ENCODE results near the gene TCF12. TPM values are rescaled to one million over a fixed set of nuclear protein-coding genes. Genes with fewer than 3 reads are reported as not detected.

The TCF12 gene
- polyA plus RNA-seq, 1 donor (not counting 4 experiments of a cell fraction or from before 2014, with no cell fraction given), result 48.3 TPM

DNA sequence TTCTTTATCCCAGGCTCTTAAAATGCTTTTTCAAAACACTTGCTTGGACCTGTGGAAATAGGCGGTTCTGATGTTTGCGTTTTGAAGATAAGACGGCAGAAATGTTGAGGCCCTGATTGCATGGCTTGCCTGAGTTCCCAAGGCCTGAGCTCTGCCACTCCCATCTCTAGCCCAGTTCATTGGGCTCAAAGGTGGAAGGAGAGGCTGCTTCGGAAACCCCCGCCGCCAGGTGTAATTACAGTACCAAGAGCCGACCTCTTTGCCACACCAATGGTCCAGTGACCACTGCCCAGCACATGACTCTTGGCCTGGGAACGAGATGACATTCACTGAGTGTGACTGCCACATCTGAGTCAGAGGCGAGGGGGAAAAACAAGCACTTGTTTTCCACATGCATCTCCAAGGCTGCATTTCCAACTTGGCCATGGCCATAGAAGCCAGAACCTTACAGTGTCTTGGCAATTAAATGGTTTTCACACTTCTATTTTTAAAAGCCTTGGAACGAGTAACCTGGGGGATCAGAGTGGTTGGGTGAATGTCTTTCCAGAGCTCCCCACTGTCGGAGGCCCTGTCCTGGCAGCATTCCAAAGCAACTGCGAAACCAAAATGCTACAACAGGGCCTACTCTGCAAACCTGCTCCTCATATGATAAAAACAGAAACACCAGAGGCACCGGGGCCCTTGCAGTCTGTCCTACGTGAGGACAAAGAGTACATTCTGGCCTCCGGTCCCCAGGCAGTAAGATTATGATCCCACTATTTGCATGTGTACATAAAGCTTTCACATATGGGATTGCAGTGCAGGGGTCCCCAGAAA lies 394.1 kb downstream of the TCF12 start:
- dilution Hi-C loops (cut with MboI; ENCODE audit: extremely low pct_ligation_motif_present, low sequenced_read_pairs), result no loop called here
- H2AFZ ChIP-seq (ENCODE audit: control insufficient read depth, low read length), result no peak overlapping the region
- no peak for FAIRE-seq

DNA sequence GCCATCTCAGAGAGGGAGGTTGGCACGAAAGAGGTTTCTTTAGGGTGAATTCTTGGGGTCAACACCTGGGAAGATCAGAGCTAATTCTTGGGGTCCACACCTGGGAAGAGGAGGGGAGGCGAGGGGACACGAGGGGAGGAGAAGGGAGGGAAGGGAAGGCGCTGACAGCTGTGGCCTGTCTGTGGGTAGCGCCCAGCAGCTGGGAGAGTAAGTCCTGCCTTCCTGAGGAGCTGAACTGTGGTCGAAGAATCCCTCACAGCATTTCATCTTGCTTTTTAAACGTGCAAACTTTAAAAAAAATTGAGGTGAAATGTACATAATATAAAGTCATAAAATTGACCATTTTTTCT lies 394.7 kb downstream of the TCF12 start:
- H3K27ac ChIP-seq (ENCODE audit: control insufficient read depth, insufficient read depth, low read length), result no peak overlapping the region
- no peak for FAIRE-seq
- no peak overlapping the region for H3K4me3 ChIP-seq (ENCODE audit: control insufficient read depth in 2 of 3, extremely low read depth in 1 of 3, insufficient read depth in 2 of 3, low read depth in 1 of 3, low read length in 3 of 3)
- DNase-seq (ENCODE audit: low read depth, low spot score), result no peak
- no peak overlapping the region for H3K4me2 ChIP-seq (ENCODE audit: control insufficient read depth, extremely low read depth, insufficient read depth, low read depth, low read length)
- H3K9me3 ChIP-seq (ENCODE audit: control insufficient read depth, low read depth, low read length), result no peaks in the 10 kb centered on the region
- H2AFZ ChIP-seq (ENCODE audit: control insufficient read depth, low read length), result no peak overlapping the region
- H4K20me1 ChIP-seq (ENCODE audit: control insufficient read depth, extremely low read depth, insufficient read depth, low read length), result no peaks in the 10 kb centered on the region
- no peak overlapping the region for H3K9ac ChIP-seq (ENCODE audit: control insufficient read depth, extremely low read depth, insufficient read depth, low read length)
- no peaks in the 10 kb centered on the region for H3K79me2 ChIP-seq (ENCODE audit: control insufficient read depth, insufficient read depth, low read length)
- no peaks in the 10 kb centered on the region for H3K9me1 ChIP-seq (ENCODE audit: control insufficient read depth, extremely low read depth, insufficient read depth, low read length)
- H3K36me3 ChIP-seq (ENCODE audit: control insufficient read depth in 2 of 2, extremely low read depth in 1 of 2, insufficient read depth in 2 of 2, low read length in 2 of 2), result no peaks in the 10 kb centered on the region
- TF ChIP-seq EZH2 (IDR thresholded peaks at IDR 0.05; ENCODE audit: low read length), result no peak
- TF ChIP-seq, protein P1, sequence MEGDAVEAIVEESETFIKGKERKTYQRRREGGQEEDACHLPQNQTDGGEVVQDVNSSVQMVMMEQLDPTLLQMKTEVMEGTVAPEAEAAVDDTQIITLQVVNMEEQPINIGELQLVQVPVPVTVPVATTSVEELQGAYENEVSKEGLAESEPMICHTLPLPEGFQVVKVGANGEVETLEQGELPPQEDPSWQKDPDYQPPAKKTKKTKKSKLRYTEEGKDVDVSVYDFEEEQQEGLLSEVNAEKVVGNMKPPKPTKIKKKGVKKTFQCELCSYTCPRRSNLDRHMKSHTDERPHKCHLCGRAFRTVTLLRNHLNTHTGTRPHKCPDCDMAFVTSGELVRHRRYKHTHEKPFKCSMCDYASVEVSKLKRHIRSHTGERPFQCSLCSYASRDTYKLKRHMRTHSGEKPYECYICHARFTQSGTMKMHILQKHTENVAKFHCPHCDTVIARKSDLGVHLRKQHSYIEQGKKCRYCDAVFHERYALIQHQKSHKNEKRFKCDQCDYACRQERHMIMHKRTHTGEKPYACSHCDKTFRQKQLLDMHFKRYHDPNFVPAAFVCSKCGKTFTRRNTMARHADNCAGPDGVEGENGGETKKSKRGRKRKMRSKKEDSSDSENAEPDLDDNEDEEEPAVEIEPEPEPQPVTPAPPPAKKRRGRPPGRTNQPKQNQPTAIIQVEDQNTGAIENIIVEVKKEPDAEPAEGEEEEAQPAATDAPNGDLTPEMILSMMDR (optimal IDR thresholded peaks at IDR 0.05 in 1 of 3, IDR thresholded peaks at IDR 0.05 in 1 of 3, conservative IDR thresholded peaks at IDR 0.05 in 1 of 3; ENCODE audit: extremely low read depth in 1 of 3, insufficient read depth in 2 of 3, low read length in 3 of 3), result no peak
- dilution Hi-C loops (cut with MboI; ENCODE audit: extremely low pct_ligation_motif_present, low sequenced_read_pairs), result no loop called here
- no peaks in the 10 kb centered on the region for H3K27me3 ChIP-seq (ENCODE audit: control insufficient read depth, extremely low read depth, insufficient read depth, low read length)
- no peaks in the 10 kb centered on the region for H3K4me1 ChIP-seq (ENCODE audit: control insufficient read depth, extremely low read depth, insufficient read depth, low read length)

More for the DNA sequence above, 394.1 kb downstream of the TCF12 start:
- H3K4me2 ChIP-seq (ENCODE audit: control insufficient read depth, extremely low read depth, insufficient read depth, low read depth, low read length), result no peak overlapping the region
- no peaks in the 10 kb centered on the region for H3K36me3 ChIP-seq (ENCODE audit: control insufficient read depth in 2 of 2, extremely low read depth in 1 of 2, insufficient read depth in 2 of 2, low read length in 2 of 2)
- no peaks in the 10 kb centered on the region for H3K9me3 ChIP-seq (ENCODE audit: control insufficient read depth, low read depth, low read length)
- H3K4me1 ChIP-seq (ENCODE audit: control insufficient read depth, extremely low read depth, insufficient read depth, low read length), result no peaks in the 10 kb centered on the region
- H3K79me2 ChIP-seq (ENCODE audit: control insufficient read depth, insufficient read depth, low read length), result no peaks in the 10 kb centered on the region
- DNase-seq (ENCODE audit: low read depth, low spot score), result no peak
- H4K20me1 ChIP-seq (ENCODE audit: control insufficient read depth, extremely low read depth, insufficient read depth, low read length), result no peaks in the 10 kb centered on the region
- no peaks in the 10 kb centered on the region for H3K27me3 ChIP-seq (ENCODE audit: control insufficient read depth, extremely low read depth, insufficient read depth, low read length)
- H3K9me1 ChIP-seq (ENCODE audit: control insufficient read depth, extremely low read depth, insufficient read depth, low read length), result no peaks in the 10 kb centered on the region
- no peak overlapping the region for H3K27ac ChIP-seq (ENCODE audit: control insufficient read depth, insufficient read depth, low read length)
- TF ChIP-seq, protein P1 (optimal IDR thresholded peaks at IDR 0.05 in 1 of 3, IDR thresholded peaks at IDR 0.05 in 1 of 3, conservative IDR thresholded peaks at IDR 0.05 in 1 of 3; ENCODE audit: extremely low read depth in 1 of 3, insufficient read depth in 2 of 3, low read length in 3 of 3), result no peak
- no peak for TF ChIP-seq EZH2 (IDR thresholded peaks at IDR 0.05; ENCODE audit: low read length)
- no peak overlapping the region for H3K4me3 ChIP-seq (ENCODE audit: control insufficient read depth in 2 of 3, extremely low read depth in 1 of 3, insufficient read depth in 2 of 3, low read depth in 1 of 3, low read length in 3 of 3)
- no peak overlapping the region for H3K9ac ChIP-seq (ENCODE audit: control insufficient read depth, extremely low read depth, insufficient read depth, low read length)

All from keratinocyte (primary cell).